Measurements from ENCODE around the gene RAMP1.

- no peak for TF ChIP-seq CTCF (IDR thresholded peaks at IDR 0.05; ENCODE audit: insufficient read depth, low read depth, low read length)
- TF ChIP-seq EZH2 (IDR thresholded peaks at IDR 0.05; ENCODE audit: insufficient read depth, low read length), result no peak
Observed at GRCh38 chr2:237866101-237866621, 6.7 kb downstream of the RAMP1 start.
